HG03565 (cell line): Measurements from ENCODE around the gene FDXR.

Source experiments
- ATAC-seq: cut with Tn5 transposase; IDR thresholded peaks from one replicate; pipeline ENCODE4 v1.9.1; 2021; ENCODE audit warnings: mild to moderate bottlenecking, moderate library complexity; ENCODE audit not compliant: unreplicated experiment

The FDXR gene

DNA sequence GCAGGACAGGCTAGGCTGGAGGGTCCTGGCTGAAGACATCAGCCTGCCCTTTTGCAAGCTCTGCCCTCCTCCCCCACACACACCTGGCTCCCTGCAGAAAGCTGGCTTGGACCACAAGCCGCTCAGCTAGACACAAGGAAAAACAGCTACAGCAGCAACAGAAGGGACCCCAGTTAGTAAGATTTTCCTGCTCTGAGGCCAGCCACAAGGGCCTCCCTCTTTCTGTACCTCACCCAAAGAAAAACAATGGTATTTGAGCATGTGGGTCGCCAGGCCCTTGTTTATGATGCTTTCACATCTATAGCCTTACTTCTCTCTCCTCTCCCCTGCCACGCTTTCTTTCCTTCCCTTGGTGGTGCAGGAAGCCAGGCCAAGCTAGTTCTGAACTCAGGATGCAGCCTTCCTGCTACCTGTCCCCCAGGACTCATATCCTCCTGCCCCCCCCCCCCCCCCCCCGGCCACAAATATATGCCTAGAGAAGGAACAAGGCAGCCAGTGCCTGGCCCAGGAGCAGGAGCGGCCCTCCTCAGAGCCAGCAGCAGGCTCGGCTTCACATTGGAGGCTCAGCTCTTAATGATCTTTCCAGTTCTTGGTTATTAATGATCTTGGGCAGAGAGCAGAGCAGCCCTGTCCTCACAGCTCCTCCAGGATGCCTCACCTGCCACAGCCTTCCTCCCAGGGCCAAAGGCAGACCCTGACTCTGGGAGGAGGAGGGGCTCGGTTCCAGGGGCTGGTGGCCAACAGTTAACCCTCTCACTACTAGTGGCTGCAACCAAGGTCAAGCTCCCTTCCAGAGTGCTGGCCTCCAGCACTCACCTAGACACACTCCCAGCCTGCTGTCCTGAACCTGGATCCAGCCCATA, 32.6 kb downstream of the FDXR start:
- no peak for ATAC-seq

DNA sequence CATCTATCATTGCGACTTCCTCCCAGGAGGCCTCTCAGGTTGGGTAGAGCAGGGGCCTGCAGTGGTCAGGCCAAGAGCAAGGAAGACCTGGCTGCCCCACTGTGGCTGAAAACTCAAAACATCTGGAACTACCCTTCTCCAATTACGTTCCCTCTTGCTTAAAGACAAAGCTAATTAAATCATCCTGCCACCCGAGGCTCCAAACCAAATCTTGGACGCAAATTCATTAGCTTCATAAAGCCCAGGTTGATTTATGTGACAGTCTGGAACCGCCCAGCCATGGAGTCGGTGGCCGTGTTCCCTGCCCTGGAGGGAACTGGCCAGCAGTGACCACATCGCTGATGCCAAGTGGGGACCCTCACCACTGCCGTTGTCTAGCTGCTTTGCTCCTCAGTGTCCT, 34.5 kb downstream of the FDXR start:
- ATAC-seq = no peak

DNA sequence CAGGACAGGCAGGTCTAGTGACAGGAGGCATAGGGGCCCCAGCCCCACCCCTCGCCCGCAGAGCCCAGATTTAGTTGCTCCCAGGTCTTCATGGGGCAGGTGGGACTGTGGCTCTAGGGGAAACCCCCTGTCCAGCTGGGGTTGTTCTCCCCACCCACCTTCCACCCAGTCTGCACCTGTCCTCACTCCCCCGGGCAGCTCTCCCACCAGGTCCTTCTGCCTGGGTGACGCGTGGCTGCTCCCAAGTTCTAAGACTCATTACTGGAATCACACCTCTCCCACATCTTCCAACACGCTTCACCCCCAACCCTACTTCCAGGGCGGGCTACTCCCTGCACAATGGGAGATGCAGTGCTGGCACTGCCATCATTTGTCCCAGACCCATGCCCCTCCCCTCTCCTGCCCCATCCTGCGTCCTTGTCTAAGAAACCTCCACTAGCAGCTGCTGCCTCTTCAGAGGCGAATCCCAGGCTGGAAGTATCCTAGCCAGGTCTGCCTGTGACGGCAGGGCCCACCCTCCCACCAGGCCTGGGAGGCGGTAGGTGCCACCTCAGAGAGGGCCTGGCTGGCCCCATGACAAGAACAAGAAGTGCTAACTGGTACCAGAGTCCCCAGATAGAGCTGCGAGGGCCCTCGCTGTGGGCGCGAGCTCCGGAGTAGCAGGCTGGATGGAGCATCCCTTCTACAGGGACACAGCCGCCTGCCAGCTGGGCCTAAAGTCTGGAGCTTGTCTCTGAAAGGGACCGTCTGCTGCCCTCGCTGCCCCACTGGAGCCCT, 35.9 kb downstream of the FDXR start:
- no peak for ATAC-seq

DNA sequence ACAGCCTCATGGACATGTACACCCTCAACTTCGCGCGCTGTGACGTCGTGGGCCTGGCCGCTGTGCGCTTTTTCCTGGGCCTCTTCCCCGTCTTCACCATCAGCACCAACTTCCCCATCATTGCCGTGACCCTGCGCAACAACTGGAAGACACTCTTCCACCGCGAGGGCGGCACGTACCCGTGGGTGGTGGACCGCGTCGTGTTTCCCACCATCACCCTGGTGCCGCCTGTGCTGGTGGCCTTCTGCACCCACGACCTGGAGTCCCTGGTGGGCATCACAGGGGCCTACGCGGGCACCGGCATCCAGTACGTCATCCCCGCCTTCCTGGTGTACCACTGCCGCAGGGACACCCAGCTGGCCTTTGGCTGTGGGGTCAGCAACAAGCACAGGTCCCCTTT, 36.6 kb downstream of the FDXR start:
- ATAC-seq = no peak

DNA sequence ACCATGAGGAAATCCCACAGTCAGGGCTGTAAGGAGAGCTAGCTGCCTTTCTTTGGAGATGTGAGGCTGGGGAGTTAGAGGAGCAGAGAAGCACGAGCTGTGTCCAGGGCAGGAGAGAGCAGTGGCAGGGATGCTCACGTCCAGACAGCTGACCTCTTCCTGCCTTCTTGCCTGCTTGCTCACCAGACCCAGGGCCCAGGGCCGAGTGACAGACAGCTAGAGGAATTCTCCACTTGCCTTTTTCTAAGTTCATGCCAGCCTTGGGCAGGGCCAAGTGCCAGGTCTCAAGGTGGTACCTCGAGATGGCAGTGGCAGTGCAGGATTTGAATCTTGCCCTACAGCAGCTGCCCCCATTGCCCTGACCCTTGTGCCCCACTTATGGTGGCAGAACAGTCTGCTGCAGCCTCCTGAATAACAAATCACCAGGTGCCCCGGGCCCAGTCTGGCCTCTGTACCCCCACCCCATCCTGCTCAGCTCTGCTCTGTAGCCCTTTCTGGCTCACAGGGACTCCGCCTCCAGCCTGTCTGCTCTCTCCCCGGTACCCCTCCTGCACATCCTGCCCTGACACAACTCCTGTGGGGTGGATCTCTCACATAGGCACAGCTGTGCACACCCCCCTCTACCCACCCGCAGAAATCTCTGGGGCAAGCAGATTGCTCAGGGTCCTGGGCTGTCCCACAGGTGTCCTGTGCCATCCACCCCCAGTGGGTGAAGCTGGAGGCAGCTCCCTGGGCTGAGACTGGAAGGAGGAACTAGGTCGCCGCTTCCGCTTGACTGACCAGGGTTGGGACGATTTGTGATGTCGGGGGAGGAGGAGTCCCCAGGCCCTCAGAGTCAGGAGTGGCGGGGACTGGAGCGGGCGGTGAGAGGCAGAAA, 39.1 kb downstream of the FDXR start:
- no peak for ATAC-seq

DNA sequence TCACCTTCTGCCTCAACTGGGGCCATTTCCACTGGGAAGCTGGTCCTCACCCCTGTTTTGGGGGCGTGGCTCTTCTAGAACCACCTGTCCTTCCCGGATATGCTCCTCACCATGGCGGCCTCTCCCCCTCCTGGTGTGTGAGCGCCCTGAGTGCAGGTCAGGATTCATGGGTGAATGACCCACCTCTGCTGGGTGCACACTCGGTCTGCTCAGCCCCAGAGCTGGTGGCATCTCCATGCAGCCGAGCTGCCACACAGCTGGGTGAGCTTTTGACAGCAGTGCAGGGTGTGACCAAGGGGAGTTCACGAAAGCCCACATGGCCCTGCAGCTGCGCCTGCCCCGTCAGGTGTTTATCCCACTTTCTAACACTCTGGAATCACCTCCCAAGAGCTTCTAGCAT, 40.4 kb downstream of the FDXR start:
- ATAC-seq = no peak

DNA sequence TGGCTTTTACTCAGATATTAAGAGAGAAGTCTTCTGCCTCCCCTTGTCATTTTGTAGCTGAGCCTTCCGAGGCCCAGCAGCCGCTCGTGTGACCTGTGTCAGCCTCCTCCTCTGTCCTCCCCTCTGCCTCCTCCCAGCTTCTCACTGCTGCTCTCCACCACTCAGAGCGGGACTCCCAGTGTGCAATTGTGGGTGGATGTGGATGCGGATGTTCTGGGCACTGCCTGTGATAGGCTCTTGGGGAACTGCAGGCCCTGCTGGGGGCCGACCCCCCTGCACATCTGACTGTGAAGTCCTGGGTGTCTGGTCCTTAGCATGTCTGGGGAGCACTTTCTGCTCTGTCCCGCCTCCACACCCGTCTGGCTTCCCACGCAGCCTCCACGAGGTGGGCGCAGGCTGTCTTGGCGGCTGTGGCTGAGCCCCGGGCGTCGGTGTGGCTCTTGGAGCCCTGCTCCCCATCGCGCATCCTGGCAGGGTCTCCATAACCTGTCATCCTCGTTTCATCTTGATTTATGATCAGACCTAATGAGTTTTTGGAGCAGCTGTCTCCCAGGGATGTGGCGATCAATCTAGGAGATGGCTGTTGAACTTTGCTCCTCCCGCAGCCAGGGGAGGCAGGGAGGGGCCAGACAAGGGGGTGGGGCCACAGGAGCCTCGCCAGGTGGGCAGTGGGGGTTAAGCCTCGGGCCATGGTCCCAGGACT, 41.2 kb downstream of the FDXR start:
- no peak for ATAC-seq

DNA sequence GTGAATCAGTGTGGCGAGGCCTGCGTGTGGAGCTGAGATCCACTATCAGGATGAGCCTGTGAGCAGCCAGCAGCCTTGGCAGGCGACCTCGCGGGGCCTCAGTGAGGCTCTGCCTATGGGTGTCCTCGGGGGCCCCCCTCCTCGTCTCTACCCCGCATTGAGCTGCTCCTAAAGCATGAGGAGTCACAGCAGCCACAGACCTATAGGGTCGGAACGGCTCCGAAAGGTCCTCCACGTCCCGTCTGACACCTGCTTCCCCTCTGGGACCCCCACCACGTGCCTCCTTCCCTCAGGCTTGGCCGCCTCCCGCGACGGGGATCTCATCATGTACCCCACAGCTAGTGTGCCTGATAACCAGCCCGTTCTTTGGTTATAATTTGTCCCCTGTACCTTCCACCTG, 41.9 kb downstream of the FDXR start:
- no peak for ATAC-seq

DNA sequence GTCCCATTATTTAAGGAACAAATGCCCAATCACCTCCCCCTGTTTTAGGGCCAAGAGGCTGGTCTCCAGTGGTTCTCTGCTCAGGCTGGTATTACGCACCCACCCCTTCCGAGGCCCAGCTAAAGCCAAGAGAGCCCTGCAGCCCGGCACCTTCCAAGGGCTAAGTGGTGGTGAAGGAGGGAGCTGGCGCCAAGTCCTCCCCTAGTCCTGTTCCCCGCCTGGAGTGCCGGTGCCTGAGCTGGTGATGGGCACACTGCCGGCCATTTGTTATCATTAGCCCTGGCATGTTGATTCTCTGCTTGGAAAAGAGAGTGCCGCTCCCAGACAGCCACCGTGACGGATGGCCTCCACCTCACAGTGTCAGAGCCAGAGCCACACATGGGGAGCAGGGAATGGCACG, 45.0 kb downstream of the FDXR start:
- no peak for ATAC-seq

DNA sequence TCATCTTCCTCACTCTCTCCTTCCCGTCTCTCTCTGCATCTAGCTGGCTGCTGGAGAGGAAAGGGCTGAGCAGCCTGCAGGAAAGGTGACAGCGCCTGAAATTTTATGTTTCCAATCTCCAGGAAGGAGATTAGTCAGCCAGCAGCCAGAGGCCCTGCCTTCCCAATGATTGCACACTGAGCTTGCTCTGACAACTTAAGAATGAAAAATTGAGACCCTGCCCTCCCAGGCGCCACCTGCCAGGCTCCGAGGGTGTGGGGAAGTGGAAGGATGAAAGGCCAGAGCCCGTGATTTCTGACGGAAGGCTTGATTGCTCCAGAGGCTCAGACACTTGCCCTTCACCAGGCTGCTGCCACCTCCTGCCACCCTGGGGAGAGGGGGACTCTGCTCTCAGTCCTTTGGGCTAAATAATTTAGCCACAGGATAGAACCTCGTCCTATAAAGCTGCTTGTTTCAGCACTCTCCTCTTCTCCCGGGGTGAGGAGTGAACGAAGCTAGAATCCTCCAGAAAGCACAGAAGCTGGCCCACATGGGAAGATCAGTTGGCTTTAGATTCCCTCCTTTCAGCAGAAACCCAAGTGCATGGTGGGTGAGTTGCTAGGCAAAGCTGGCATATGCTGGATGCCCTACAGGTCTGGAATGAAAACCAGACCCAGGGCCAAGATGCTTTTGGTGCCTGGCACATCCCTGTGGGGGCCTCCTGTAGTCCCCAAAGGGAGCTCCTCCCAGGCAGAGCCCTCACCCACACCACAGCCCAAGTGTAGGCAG, 46.7 kb downstream of the FDXR start:
- no peak for ATAC-seq

DNA sequence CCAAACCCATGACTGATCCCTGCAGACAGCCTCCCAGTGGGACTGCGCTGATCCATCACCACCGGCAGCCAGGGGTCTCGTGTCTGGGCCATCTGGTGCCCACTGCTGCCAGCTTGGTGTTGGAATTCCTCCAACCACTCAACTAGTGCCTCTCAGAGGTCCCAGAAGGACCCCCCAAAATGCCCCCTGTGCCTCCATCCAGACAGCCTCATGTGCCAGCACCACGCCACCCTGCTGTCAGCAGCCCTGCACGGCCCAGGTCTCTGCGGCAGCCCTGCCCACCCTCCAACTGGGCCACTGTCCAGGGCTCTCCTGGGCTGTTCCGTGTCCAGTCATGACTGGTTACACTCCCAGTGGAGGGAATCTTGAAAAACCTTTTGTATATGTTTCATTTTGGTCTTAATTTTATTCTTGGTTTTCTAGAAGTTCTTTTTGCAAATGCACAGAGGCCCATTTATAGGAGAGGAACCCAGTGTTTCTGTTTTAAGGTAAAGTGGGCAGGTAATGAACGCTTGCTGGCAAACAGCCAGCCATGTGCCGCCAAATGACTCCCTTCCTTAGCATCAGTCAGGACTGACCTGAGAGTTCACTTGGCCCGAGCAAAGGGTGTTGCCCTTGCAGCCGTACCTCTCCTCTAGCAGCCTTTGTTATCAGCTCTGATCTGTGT, 47.7 kb downstream of the FDXR start:
- ATAC-seq = no peak

DNA sequence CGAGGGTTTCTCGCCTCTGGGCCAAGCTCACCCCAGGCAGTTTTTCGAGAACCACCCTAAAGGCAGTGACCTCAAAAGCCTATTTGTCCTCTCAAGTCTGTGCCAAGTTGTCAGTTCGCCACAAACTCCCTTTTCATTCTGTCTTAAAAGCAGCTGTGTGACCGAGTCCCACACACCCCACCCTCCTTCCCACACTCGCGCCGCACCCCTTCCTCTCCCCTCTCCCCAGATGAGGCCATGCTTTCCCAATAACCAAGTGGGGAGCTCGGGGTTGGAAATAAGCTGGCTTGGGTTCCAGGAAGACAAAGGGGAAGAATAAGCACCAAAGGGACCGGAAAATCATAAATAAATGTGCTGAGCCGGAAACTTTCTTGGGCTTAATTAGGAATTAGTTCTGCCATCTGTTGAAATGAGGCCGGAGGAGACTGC, 49.8 kb downstream of the FDXR start:
- ATAC-seq = no peak

DNA sequence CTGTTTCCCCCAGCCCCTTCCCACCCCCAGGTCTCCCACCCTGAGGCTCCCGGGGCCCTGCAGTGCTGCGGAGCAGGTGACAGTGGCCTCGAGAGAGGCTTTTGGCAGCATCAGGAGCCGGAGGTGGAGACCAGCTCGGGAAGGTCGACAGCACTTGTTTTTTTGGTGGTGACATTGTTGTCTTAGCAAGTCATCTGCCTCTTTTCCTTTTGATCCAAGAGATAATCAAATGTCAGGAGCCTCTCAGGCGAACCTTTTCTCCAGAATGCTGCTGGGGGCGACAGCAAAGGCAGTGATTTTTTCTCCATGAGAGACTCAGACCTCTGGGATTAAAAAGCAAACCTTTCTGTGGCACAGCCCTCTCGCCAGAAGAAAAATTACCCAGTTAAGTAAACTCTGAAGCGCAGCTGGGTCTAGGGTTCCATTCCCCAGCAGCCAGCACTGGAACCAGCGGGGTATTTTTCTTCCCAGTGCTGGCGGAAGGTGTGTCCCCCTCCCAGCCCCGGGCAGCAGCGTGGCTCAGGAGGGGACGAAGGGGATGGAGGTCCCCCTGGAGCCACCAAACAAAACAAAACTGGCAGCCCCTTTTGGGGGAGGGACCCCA, 50.4 kb downstream of the FDXR start:
- no peak for ATAC-seq

DNA sequence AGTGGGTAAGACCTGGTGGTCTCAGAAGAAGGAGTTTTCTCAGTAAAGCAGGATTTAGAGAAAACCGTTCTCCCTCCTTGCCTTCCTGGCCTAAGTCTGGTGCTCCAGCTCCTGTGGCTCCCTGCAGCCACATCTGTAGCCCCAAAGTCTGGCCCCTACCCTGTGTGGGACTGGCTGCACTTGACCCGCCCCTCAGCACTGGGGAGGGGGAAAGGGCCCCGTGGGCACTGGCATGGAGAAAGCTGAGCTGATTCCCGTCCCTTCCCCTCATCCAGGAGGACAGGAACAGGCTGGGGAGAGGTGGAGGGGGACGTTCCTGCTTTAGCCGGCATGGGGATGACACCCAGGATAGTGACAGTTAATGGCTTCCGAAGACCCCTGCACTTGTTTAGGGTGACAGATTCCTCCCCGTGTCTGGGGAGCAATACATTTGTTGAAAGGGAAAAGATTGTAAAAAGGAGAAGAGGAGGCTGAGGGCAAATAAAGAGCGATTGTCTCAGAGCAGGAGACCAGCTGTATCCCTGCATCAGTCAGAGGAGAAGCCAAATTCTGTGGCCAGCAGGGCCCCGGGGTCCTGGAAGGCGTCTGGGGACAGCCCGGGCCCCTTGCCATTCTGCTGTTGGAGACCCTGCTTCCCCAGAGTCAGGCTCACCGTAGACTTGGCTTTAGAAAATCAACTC, 51.0 kb downstream of the FDXR start:
- ATAC-seq = no peak

DNA sequence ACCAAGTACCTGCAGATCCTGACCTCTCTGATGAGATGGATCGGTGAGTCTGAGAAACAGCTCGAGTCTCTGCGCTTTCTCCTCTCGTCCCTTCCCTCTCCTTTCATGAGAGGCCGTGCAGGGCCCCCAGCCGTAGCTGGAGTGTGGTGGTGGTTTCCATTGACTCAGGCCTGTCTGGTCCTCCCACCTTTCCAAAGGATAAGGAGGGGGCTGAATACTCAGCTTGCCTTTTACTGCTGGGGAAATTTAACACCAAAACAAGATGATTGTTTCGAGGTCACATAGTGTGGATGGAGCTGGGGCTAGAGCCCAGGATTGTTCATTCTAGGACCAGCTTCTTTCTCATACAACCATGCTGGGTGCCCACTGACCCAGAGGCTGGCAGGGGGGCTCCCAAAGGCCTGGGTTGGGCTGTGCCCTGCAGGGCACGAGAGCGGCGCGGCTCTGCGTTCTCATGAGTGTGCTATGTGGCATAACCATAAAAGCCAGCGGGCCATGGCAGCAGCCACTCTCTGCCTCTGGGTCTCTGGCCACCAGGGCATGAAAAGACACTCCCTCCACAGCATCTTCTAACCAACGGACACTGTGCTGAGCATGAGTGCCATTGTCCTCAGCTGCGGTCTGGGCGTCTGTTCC, 52.9 kb downstream of the FDXR start:
- ATAC-seq = no peak

DNA sequence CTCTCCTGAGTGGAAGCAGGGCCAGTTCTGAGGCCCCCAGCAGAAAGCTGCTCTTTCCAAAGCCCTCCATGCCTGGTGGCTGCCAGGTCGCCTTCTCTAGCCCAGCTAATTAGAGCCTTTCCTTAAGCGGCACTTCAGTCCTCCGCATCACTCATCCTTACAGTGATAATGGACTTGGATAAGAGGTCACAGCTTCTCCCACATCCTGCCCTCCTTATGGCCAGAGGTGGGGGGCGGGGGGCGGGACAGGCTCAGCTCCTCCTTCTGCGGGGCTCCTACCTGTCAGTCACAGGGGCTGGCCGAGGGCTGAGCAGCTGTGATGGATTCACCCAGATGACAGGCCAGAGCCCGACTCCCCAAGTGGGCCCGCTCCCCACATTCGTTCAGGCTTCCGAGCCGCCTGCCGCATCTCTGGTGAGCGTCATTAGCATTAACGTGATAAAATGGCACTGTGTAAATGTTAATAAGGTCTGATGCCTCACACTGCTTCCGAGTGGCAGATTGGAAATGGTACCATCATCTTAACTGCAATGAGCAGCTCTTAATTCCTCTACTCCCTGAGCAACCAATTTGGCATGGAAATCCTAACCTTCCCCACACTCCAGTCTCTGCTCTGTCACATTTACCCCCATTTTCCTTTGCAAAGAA, 54.4 kb downstream of the FDXR start:
- ATAC-seq = no peak

DNA sequence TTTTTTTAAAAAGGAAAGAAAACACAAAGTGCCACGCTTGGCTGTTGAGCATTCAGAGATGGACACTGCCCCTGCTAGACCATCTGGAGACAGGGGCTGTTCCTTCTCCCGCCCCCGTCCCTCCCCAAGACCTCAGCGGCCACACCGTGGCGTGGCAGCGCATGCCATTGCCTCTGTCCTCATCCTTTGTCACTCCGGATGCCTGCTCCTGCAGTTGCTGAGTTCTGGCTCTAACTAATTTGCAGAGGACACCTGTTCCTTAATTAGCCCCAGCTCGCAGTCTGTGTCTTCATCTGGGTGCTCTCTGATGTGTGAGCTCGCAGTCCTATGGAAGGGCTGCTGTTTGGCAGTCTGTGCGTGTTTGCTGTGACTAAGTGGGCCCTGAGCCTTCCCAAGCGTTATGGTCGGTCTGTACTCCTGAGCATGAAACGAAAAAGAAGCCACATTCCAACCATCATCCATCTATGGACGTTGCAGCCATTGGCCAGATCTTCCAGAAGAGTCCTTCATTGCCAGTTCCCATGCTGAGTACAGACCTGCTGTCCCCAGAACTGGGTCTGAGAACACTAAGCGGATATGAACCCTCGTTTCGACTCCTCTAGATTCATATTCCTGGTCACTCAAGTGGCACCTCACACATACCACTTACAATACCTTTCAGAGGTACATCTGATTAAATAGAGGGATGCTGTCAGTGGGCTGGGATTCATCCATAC, 55.7 kb downstream of the FDXR start:
- no peak for ATAC-seq
